Jurkat, Clone E6-1 (cell line): ENCODE data around the gene MST1.

Source experiments
- DNase-seq: peaks from one replicate; pipeline ENCODE4 v3.0.0-alpha.2; 2011; ENCODE audit warnings: low read depth, low spot score
- H3K4me3 ChIP-seq: 2 replicates; pipeline ENCODE4 v1.5.1; 2011; ENCODE audit warnings: mild to moderate bottlenecking, low read length, control low read depth, moderate library complexity

The MST1 gene

GRCh38 chr3:49648354-49649019 is 40.8 kb downstream of the MST1 start:
- DNase-seq: no peak
- no peak overlapping the region for H3K4me3 ChIP-seq

GRCh38 chr3:49647741-49648140 is 41.5 kb downstream of the MST1 start:
- no peak overlapping the region for H3K4me3 ChIP-seq
- no peak for DNase-seq

- no peak for DNase-seq
- no peak overlapping the region for H3K4me3 ChIP-seq
These were observed 43.0 kb downstream of the MST1 start for GRCh38 chr3:49646236-49646635.

GRCh38 chr3:49644684-49645083 is 44.6 kb downstream of the MST1 start:
- DNase-seq: no peak

GRCh38 chr3:49642708-49643145 is 46.5 kb downstream of the MST1 start:
- no peak for DNase-seq
- no peak overlapping the region for H3K4me3 ChIP-seq

More at GRCh38 chr3:49644684-49645083, 44.6 kb downstream of the MST1 start:
- no peak overlapping the region for H3K4me3 ChIP-seq

GRCh38 chr3:49641921-49642707 is 47.2 kb downstream of the MST1 start:
- H3K4me3 ChIP-seq: no peak overlapping the region

GRCh38 chr3:49641292-49641691 is 48.0 kb downstream of the MST1 start:
- no peak overlapping the region for H3K4me3 ChIP-seq
- DNase-seq: no peak

More at GRCh38 chr3:49641921-49642707, 47.2 kb downstream of the MST1 start:
- no peak for DNase-seq

- no peak for DNase-seq
- H3K4me3 ChIP-seq: no peak overlapping the region
These were observed 49.7 kb downstream of the MST1 start for GRCh38 chr3:49639551-49639950.

- no peak for DNase-seq
- no peak overlapping the region for H3K4me3 ChIP-seq
These were observed 50.8 kb downstream of the MST1 start for GRCh38 chr3:49638445-49638844.

GRCh38 chr3:49636883-49637609 is 52.2 kb downstream of the MST1 start:
- DNase-seq: no peak
- H3K4me3 ChIP-seq: no peak overlapping the region

- DNase-seq: no peak
- no peak overlapping the region for H3K4me3 ChIP-seq
These were observed 54.5 kb downstream of the MST1 start for GRCh38 chr3:49634736-49635135.
